Skeletal muscle tissue (tissue), 4 donors: ENCODE data around the gene CAPN12. TPM values are rescaled to one million over a fixed set of nuclear protein-coding genes. Genes with fewer than 3 reads are reported as not detected.
"Not testable (repeated sequence)": the region's sequence is repeated elsewhere in the genome, so short reads cannot be mapped to it uniquely, and the experiment has no call there.

Experiments used
- H3K27ac ChIP-seq: one replicate; pipeline ENCODE4 v1.7.0; 2013; ENCODE audit warnings: mild to moderate bottlenecking, low read depth, low read length, inconsistent platforms
- H3K27me3 ChIP-seq, 3 donors: one replicate each; pipeline ENCODE4 v1.7.0; 2013; ENCODE audit warnings: low read length in 3 of 3; ENCODE audit not compliant: control insufficient read depth in 3 of 3, insufficient read depth in 3 of 3
- H3K36me3 ChIP-seq, 3 donors: one replicate each; pipeline ENCODE4 v1.7.0; 2013; ENCODE audit warnings: low read length in 3 of 3; ENCODE audit not compliant: control insufficient read depth in 3 of 3, insufficient read depth in 3 of 3
- H3K4me1 ChIP-seq, 3 donors: one replicate each; pipeline ENCODE4 v1.7.0; 2013; ENCODE audit warnings: low read length in 3 of 3, mild to moderate bottlenecking in 3 of 3; ENCODE audit not compliant: control insufficient read depth in 3 of 3, insufficient read depth in 3 of 3
- H3K4me3 ChIP-seq, 3 donors: one replicate each; pipeline ENCODE4 v1.7.0; 2013; ENCODE audit warnings: low read length in 3 of 3
- H3K9ac ChIP-seq, 3 donors: one replicate each; pipeline ENCODE4 v1.7.0; 2013; ENCODE audit warnings: low read length in 3 of 3, mild to moderate bottlenecking in 3 of 3, moderate library complexity in 2 of 3, low read depth in 1 of 3
- H3K9me3 ChIP-seq, 3 donors: one replicate each; pipeline ENCODE4 v1.7.0; 2013; ENCODE audit warnings: low read length in 3 of 3; ENCODE audit not compliant: control insufficient read depth in 3 of 3
- total RNA-seq: library from RNA; depleted of rRNA; stranded (reverse); fragments of >200 nt; gene quantifications from one replicate; pipeline ENCODE4 v1.2.3, GENCODE V29; 2014
- donor health status: Osteomylitis.

The CAPN12 gene
- total RNA-seq, 1 donor from 2014 or later: 0.52 TPM

DNA sequence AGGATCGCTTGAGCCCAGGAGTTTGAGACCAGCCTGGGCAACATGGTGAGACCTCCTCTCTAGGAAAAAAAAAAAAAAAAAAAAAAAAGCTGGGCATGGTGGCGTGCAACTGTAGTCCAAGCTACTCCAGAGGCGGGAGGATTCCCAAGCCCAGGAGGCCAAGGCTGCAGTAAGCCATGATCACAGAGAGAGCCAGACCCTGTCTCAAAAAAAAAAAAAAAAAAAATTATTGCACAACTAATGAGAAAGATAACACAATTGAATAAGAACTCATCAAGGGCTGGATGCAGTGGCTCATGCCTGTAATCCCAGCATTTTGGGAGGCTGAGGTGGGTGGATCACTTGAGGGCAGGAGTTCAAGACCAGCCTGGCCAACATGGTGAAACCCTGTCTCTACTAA lies 41.8 kb upstream of the CAPN12 start:
- not testable (repeated sequence) for H3K9me3 ChIP-seq, H3K4me3 ChIP-seq, H3K4me1 ChIP-seq, H3K9ac ChIP-seq, H3K27ac ChIP-seq, H3K27me3 ChIP-seq, H3K36me3 ChIP-seq

DNA sequence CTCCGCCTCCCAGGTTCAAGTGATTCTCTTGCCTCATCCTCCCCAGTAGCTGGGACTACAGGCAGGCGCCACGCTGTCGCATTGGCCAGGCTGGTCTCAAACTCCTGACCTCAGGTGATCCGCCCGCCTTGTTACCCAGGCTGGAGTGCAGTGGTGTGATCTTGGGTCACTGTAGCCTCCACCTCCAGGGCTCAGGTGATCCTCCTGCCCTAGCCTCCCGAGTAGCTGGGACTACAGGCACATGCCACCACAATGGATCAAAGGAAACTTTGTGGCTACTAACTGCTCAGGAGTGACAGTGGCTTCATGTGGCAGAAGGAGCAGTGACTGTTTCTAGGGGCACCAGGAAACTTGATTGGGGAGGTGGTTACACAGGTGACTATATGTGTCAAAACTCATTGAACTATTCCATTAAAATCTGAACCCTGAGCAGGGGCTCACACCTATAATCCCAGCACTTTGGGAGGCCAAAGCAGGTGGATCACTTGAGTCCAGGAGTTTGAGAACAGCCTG lies 41.0 kb upstream of the CAPN12 start:
- no peaks in the 10 kb centered on the region for H3K9me3 ChIP-seq
- no peak overlapping the region for H3K9ac ChIP-seq
- peaks cover 4 to 9% (median 5%) of the 10 kb centered on the region in 3 donors for H3K4me1 ChIP-seq
- no peak overlapping the region for H3K27ac ChIP-seq
- H3K4me3 ChIP-seq: no peak overlapping the region
- H3K36me3 ChIP-seq: no peaks in the 10 kb centered on the region
- H3K27me3 ChIP-seq: no peaks in the 10 kb centered on the region

DNA sequence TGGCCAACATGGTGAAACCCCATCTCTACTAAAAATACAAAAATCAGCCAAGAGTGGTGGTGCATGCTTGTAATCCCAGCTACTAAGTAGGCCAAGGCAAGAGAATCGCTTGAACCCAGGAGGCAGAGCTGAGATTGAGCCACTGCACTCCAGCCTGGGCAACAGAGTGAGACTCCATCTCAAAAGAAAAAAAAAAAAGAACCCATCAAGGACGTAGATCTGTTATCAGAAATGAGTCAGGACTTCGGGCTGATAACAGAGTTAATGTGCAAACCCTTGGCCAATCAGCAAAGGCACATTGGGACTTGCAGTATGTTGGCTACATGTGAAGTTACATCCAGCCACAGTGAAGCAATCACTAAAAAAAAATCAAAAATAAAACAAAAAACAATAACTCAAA lies 40.0 kb upstream of the CAPN12 start:
- Histone ChIP-seq H3K9ac (no peak overlapping the region), H3K4me1 (peaks cover 4 to 9% (median 5%) of the 10 kb centered on the region in 3 donors), H3K9me3 (no peaks in the 10 kb centered on the region), H3K27me3 (peaks cover 0 to 2% (median 0%) of the 10 kb centered on the region in 3 donors), H3K36me3 (no peaks in the 10 kb centered on the region), H3K4me3 (no peak overlapping the region), H3K27ac (no peak overlapping the region)

DNA sequence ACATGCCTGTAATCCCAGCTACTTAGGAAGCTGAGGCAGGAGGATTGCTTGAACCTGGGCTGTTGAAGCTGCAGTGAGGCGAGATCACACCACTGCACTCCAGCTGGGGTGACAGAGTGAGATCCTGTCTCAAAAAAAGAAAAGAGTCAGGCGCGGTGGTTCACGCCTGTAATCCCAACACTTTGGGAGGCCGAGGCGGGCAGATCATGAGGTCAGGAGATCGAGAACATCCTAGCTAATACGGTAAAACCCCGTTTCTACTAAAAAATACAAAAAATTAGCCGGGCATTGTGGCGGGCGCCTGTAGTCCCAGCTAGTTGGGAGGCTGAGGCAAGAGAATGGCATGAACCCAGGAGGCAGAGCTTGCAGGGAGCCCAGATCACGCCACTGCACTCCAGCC lies 37.9 kb upstream of the CAPN12 start:
- not testable (repeated sequence) for H3K9ac ChIP-seq, H3K27ac ChIP-seq, H3K27me3 ChIP-seq, H3K9me3 ChIP-seq, H3K4me3 ChIP-seq, H3K4me1 ChIP-seq, H3K36me3 ChIP-seq

DNA sequence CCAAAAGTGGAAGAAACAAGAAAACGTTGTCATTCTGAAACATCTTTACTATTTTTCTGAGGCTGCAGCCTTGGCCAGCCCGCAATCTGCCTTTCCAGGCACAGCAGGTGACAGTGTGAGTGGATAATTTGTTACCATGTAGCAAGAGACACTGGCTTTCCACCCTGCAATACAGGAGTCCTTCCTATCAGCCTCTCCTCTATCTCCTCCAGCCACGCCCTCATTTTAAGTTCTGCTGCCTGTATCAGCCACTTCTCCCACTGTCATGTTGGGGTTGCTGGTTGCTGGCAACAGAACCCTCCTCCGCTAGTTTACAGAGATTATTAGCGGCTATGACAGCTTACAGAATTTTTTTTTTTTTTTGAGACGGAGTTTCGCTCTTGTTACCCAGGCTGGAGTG lies 36.8 kb upstream of the CAPN12 start:
- Histone ChIP-seq H3K27ac (no peak overlapping the region), H3K36me3 (no peaks in the 10 kb centered on the region), H3K4me3 (no peak overlapping the region), H3K4me1 (no peaks in the 10 kb centered on the region), H3K9me3 (no peaks in the 10 kb centered on the region), H3K27me3 (peaks cover 0 to 5% (median 0%) of the 10 kb centered on the region in 3 donors), H3K9ac (no peak overlapping the region)

DNA sequence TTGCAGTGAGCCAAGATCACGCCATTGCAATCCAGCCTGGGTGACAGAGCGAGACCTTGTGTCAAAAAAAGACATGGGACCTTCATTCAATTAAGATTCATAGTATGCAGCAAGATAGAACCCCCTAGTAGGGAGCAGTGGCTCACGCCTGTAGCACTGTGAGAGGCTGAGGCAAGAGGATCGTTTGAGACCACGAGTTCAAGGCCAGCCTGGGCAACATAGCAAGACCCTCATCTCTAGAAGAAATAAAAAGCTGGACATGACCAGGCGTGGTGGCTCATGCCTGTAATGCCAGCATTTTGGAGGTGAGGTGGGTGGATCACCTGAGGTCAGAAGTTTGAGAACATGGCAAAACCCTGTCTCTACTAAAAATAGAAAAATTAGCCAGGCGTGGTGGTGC lies 36.2 kb upstream of the CAPN12 start:
- Histone ChIP-seq H3K4me1 (no peaks in the 10 kb centered on the region), H3K36me3 (no peaks in the 10 kb centered on the region), H3K27me3 (peaks cover 0 to 5% (median 0%) of the 10 kb centered on the region in 3 donors), H3K9ac (no peak overlapping the region), H3K9me3 (no peaks in the 10 kb centered on the region), H3K27ac (no peak overlapping the region), H3K4me3 (no peak overlapping the region)

DNA sequence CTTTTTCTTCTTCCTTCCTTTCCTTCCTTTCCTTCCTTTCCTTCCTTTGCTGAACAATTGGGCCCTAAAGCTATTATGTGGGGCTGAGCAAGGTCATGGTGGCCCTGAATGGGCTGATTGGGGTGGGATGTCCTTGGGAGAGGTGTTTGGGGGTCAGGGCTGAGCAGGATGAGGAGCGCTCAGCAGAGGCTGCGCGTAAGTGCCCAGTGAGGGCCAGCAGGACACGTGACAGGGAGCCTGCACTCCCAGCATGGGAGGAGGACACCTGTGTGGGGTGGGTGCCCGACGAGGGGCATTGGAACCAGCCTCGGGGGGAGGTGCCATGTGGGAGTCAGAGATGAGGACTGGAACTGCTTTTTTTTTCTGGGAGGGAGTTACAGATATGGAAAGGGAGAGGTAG lies 34.5 kb upstream of the CAPN12 start:
- Histone ChIP-seq H3K9ac (no peak overlapping the region), H3K4me3 (no peak overlapping the region), H3K9me3 (no peaks in the 10 kb centered on the region), H3K4me1 (no peaks in the 10 kb centered on the region), H3K27ac (no peak overlapping the region), H3K27me3 (peaks cover 0 to 5% (median 0%) of the 10 kb centered on the region in 3 donors), H3K36me3 (no peaks in the 10 kb centered on the region)

DNA sequence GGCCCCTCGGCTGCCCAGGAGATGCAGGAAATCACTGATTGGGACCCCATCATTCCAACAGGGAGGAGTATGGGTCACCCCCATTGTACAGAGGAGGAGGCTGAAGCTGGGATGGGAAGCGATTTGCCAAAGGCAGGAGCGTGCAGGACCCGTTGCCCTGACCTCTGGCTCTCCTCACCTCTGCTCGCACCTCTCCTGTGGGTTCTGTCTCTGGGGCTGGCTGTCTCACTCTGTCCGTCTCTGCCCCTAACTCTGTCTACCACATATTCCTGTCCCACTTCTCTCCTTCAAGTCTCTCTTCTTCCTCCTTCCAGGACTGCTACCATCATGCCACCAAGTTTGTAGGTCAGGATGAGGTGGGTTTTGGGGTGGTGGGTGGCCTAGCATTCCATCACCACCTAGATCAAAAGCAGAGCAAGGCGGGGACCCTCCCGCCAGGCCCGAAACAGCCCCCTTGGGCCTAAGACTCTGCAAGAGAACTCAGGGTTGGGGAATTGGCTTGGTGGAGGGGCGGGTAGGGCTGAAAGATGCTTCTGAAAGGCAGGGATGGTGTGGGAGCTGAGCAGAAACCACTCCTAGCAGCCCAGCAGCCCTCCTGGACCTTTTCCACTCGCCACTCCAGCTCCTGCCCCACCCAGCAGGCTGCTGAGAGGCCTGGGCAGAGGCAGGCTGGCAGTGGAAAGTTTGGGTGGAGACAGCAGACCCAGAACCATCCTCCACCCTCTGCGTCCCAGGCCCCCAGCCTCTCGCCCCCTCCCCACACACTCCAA lies 30.1 kb upstream of the CAPN12 start:
- Histone ChIP-seq H3K9me3 (no peaks in the 10 kb centered on the region), H3K27ac (no peak overlapping the region), H3K4me3 (no peak overlapping the region), H3K4me1 (peaks cover 0 to 7% (median 2%) of the 10 kb centered on the region in 3 donors), H3K9ac (no peak overlapping the region), H3K27me3 (peaks cover 0 to 3% (median 0%) of the 10 kb centered on the region in 3 donors), H3K36me3 (no peaks in the 10 kb centered on the region)

DNA sequence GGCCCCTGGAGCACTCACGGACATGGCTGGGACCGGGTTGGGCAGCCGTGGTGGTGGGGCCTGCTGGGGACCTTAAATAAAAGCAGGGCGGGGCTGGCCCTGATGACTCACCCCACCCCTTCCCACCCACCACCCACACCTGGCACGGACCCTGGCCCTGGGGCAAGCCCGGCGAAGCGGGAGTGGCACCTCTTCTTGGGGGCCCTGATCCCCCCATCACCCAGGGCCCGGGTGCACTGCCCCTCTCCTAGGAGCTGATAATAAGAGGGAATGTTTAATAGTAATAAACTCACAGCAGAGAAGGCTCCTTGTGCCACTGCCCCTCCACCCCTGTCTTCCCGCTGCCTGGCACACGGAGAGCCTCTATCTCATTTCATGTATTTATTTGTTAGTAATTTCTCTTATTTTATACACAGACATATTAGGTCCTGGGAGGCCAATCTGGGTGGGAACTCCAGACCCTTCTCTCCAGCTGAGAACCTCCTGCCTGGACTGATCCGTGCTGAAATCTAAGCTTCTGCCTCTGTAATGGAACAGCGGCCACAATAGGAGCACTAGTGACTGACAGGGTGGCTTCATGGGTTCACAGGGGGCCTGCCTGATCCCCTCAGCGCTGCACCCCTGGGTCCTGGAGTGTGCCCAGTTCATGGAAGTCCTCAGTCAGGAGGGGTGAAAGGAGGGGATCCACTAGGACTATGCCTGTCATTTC lies 29.3 kb upstream of the CAPN12 start, which contains the start of gene LGALS7:
Gene LGALS7, minus strand, starts transcription at position 49 of the 709 bp plus-strand sequence. Its CDS starts 25 bp downstream, at position 24.
- H3K4me3 ChIP-seq: no peak within 1 kb of the TSS
- no peak within 1 kb of the TSS for H3K27ac ChIP-seq
- peaks cover 0 to under 1% (median 0%) of the 10 kb centered on the region in 3 donors for H3K27me3 ChIP-seq
- H3K9me3 ChIP-seq: no peaks in the 10 kb centered on the region
- H3K9ac ChIP-seq: no peak within 1 kb of the TSS
- peaks cover 0 to 7% (median 2%) of the 10 kb centered on the region in 3 donors for H3K4me1 ChIP-seq
- H3K36me3 ChIP-seq: no peaks in the 10 kb centered on the region

DNA sequence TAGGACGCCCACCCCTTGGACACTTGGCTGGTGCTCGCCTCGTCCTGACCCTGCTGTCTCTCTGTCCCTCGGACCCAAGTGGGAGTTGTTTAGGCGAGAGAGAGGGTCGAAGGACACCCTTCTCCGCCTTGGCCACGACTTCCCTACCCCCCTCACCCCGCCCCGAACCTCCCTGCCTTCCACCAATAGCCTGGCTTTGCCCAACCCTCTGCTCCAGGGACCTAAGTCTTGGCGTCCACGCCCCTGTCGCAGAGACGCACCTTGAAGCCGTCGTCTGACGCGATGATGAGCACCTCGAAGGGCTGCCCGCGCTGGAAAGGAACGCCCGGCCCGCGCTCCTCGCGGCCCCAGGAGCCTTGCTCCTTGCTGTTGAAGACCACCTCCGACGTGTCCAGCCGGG lies 27.3 kb upstream of the CAPN12 start:
- not testable (repeated sequence) for H3K27me3 ChIP-seq, H3K4me3 ChIP-seq, H3K9ac ChIP-seq, H3K36me3 ChIP-seq, H3K9me3 ChIP-seq, H3K4me1 ChIP-seq, H3K27ac ChIP-seq
